ENCODE data around the gene TMEM43. TPM values are rescaled to one million over a fixed set of nuclear protein-coding genes. Genes with fewer than 3 reads are reported as not detected.

TMEM43 gene
- total and polyA plus RNA-seq, 5 donors, result 46.7 to 103 (median 53.7) TPM

- Histone ChIP-seq H3K27ac (ENCODE audit: low read length) (no peak overlapping the region), H3K4me1 (ENCODE audit: control insufficient read depth, insufficient read depth, low read length) (peaks cover 17% of the 10 kb centered on the region), H3K4me3 (ENCODE audit: low read length) (no peak overlapping the region), H3K9me3 (ENCODE audit: control insufficient read depth, low read length) (no peaks in the 10 kb centered on the region), H3K27me3 (ENCODE audit: control insufficient read depth, insufficient read depth) (no peaks in the 10 kb centered on the region)
- intact Hi-C loops (cut with DNase I), result no loop called here
- ATAC-seq, result no peak
- WGBS, result 96% methylated on average over 4 of the region's 4 CpGs
- no peak for DNase-seq
Observed at GRCh38 chr3:14130230-14130629, 5.4 kb downstream of the TMEM43 start.

GRCh38 chr3:14130707-14131106, 5.9 kb downstream of the TMEM43 start:
- DNase-seq (peak in 1 of 3 donors; percentile 41), ATAC-seq (no peak)
- Histone ChIP-seq H3K4me3 (ENCODE audit: low read length) (no peak overlapping the region), H3K27ac (ENCODE audit: low read length) (no peak overlapping the region), H3K27me3 (ENCODE audit: control insufficient read depth, insufficient read depth) (no peaks in the 10 kb centered on the region), H3K4me1 (ENCODE audit: control insufficient read depth, insufficient read depth, low read length) (peaks cover 17% of the 10 kb centered on the region), H3K9me3 (ENCODE audit: control insufficient read depth, low read length) (no peaks in the 10 kb centered on the region)
- intact Hi-C loops (cut with DNase I), result no loop called here
- WGBS, result 98% methylated on average over 12 of the region's 12 CpGs

DNA sequence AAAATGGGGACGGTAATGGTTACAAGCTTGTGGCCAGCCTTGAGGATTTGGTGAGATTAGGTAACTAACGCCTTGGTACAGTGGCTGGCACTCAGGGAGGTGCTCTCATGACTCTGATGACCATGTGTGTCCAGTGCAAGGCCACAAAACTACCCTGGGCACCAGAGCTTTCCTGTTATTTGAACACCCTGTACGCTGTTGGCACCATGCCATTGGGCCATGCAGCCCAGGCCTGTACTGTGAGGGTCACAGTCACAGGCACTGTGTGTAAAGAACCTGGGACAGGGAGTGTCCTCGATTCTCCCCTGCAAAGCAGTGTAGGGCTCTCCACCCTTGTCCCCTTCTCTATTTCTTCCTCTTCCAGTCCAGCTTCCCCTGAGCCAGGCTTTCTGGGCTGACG, 6.3 kb downstream of the TMEM43 start:
- DNase-seq (peak in 1 of 3 donors; percentile 35), ATAC-seq (no peak)
- Histone ChIP-seq H3K9me3 (ENCODE audit: control insufficient read depth, low read length) (no peaks in the 10 kb centered on the region), H3K4me3 (ENCODE audit: low read length) (no peak overlapping the region), H3K27ac (ENCODE audit: low read length) (no peak overlapping the region), H3K4me1 (ENCODE audit: control insufficient read depth, insufficient read depth, low read length) (peaks cover 16% of the 10 kb centered on the region), H3K27me3 (ENCODE audit: control insufficient read depth, insufficient read depth) (no peaks in the 10 kb centered on the region)
- 76% methylated on average over 5 of the region's 5 CpGs for WGBS
- intact Hi-C loops (cut with DNase I), result no loop called here

DNA sequence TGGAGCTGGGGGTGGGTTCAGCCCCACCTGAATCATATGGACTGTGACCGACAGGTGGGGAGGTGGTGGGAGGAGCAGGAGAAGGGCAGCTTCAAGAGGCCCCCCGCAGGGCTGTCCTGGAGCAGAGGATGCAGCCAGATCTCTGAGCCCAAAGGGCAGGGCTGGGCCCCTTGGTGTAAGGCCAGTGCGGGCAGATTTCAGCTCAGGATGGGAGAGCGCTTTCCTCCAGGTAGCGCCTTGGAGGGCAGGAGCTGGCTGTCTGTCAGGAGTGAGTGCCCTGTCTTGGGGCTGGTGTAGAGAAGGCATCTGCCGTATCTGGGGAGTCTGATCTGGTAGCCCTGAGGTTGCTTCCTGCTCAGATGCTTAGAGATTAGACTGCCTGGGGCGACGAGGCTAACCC, 7.3 kb downstream of the TMEM43 start:
- H3K4me3 ChIP-seq (ENCODE audit: low read length), result no peak overlapping the region
- no peaks in the 10 kb centered on the region for H3K9me3 ChIP-seq (ENCODE audit: control insufficient read depth, low read length)
- no peak overlapping the region for H3K27ac ChIP-seq (ENCODE audit: low read length)
- intact Hi-C loops (cut with DNase I), result no loop called here
- H3K4me1 ChIP-seq (ENCODE audit: control insufficient read depth, insufficient read depth, low read length), result peaks cover 12% of the 10 kb centered on the region
- ATAC-seq (no peak), DNase-seq (peak in 1 of 3 donors; percentile 33)
- H3K27me3 ChIP-seq (ENCODE audit: control insufficient read depth, insufficient read depth), result no peaks in the 10 kb centered on the region
- 93% methylated on average over 8 of the region's 8 CpGs for WGBS

GRCh38 chr3:14132689-14133088, 7.8 kb downstream of the TMEM43 start:
- Histone ChIP-seq H3K4me1 (ENCODE audit: control insufficient read depth, insufficient read depth, low read length) (peaks cover 6% of the 10 kb centered on the region), H3K9me3 (ENCODE audit: control insufficient read depth, low read length) (no peaks in the 10 kb centered on the region), H3K4me3 (ENCODE audit: low read length) (no peak overlapping the region), H3K27me3 (ENCODE audit: control insufficient read depth, insufficient read depth) (no peaks in the 10 kb centered on the region), H3K27ac (ENCODE audit: low read length) (no peak overlapping the region)
- no peak for DNase-seq
- ATAC-seq, result no peak
- intact Hi-C loops (cut with DNase I), result no loop called here
- 96% methylated on average over 6 of the region's 6 CpGs for WGBS

DNA sequence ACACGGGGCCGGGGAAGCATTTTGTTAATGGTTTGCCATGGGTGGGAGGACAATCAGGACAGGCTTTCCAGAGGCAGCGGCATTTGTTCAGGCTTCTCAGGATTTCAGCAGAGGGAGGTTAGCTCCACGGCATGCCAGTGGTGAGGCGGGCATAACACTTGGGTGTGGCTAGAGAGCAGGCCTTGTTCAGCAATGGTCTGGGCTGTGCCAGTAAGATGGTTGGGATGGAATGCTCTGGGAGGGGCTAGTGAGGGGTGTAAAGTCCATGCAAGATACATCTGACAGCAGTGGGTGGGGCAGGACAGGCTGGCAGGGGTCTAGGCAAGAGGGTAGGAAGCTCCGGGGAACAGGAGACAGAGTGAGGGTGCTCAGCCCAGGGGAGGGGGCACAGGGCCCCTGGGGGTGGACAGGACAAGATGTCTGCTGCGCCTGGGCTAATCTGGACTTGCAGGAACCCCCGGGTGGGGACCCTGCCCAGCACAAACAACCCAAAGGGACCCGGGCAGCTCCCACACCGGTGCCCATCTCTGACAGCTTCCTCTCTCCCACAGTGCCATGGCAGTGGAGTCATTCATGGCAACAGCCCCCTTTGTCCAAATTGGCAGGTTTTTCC, 8.4 kb downstream of the TMEM43 start:
- no peaks in the 10 kb centered on the region for H3K9me3 ChIP-seq (ENCODE audit: control insufficient read depth, low read length)
- no peaks in the 10 kb centered on the region for H3K27me3 ChIP-seq (ENCODE audit: control insufficient read depth, insufficient read depth)
- peak in 1 of 3 donors; percentile 40 for DNase-seq
- 91% methylated on average over 10 of the region's 10 CpGs for WGBS
- peaks cover 3% of the 10 kb centered on the region for H3K4me1 ChIP-seq (ENCODE audit: control insufficient read depth, insufficient read depth, low read length)
- intact Hi-C loops (cut with DNase I), result no loop called here
- H3K27ac ChIP-seq (ENCODE audit: low read length), result no peak overlapping the region
- ATAC-seq, result no peak
- no peak overlapping the region for H3K4me3 ChIP-seq (ENCODE audit: low read length)

- DNase-seq (no peak), ATAC-seq (no peak)
- Histone ChIP-seq H3K9me3 (ENCODE audit: control insufficient read depth, low read length) (no peaks in the 10 kb centered on the region), H3K4me3 (ENCODE audit: low read length) (no peak overlapping the region), H3K27me3 (ENCODE audit: control insufficient read depth, insufficient read depth) (no peaks in the 10 kb centered on the region), H3K4me1 (ENCODE audit: control insufficient read depth, insufficient read depth, low read length) (peaks cover 3% of the 10 kb centered on the region), H3K27ac (ENCODE audit: low read length) (no peak overlapping the region)
- intact Hi-C loops (cut with DNase I), result no loop called here
- WGBS, result 97% methylated on average over 5 of the region's 5 CpGs
Observed at GRCh38 chr3:14133876-14134275, 9.0 kb downstream of the TMEM43 start.

DNA sequence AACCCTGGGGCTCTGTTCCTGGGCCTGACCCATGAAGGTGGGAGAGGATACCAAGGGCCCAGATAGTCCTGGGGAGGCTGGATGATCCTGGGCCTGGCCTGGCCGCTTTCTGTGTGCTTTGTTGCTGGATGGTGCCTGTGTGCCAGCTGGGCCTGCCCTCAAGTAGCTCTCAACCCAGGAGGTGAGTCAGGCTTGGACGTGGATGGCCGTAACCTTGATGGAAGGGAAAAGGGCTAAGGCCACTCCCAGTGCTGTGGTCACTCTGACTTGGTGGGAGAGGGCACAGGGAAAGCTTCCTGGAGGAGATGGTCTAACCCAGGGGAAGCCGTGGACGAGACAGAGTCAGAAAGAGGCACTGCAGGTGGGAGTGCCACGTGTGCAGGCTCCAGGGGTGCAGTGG, 9.4 kb downstream of the TMEM43 start:
- H3K27ac ChIP-seq (ENCODE audit: low read length), result no peak overlapping the region
- ATAC-seq, result no peak
- intact Hi-C loops (cut with DNase I), result no loop called here

GRCh38 chr3:14135581-14135980, 10.7 kb downstream of the TMEM43 start:
- H3K4me1 ChIP-seq (ENCODE audit: control insufficient read depth, insufficient read depth, low read length), result peaks cover 3% of the 10 kb centered on the region
- intact Hi-C loops (cut with DNase I), result no loop called here
- H3K9me3 ChIP-seq (ENCODE audit: control insufficient read depth, low read length), result no peaks in the 10 kb centered on the region
- ATAC-seq, result no peak
- no peak overlapping the region for H3K27ac ChIP-seq (ENCODE audit: low read length)
- DNase-seq, result peak in 1 of 3 donors; percentile 38
- no peak overlapping the region for H3K4me3 ChIP-seq (ENCODE audit: low read length)
- H3K27me3 ChIP-seq (ENCODE audit: control insufficient read depth, insufficient read depth), result no peaks in the 10 kb centered on the region
- 84% methylated on average over 11 of the region's 11 CpGs for WGBS

More for the DNA sequence above, 9.4 kb downstream of the TMEM43 start:
- peak in 1 of 3 donors; percentile 20 for DNase-seq
- Histone ChIP-seq H3K9me3 (ENCODE audit: control insufficient read depth, low read length) (no peaks in the 10 kb centered on the region), H3K4me1 (ENCODE audit: control insufficient read depth, insufficient read depth, low read length) (peaks cover 3% of the 10 kb centered on the region), H3K4me3 (ENCODE audit: low read length) (no peak overlapping the region), H3K27me3 (ENCODE audit: control insufficient read depth, insufficient read depth) (no peaks in the 10 kb centered on the region)
- WGBS, result 92% methylated on average over 6 of the region's 6 CpGs

DNA sequence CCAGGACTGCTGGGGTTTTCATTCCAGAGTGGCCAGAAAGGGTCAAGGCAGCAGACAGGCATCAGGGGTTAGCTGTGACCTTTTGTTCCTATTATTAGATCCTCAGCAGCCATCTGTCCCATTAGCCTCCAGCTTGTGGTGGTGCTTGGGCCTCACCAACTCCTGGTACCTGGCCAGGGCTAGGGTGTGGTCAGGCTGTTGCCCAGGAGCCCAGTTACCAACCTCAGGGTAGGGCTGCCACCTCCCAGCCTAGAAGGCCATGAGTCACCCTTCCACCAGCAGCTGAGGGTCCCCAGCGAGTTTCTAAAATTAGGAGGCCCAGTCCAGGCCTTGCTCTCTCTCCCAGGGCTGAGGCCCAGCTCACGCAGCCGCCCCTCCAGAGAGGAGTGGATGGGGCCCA, 12.2 kb downstream of the TMEM43 start:
- intact Hi-C loops (cut with DNase I), result no loop called here
- Histone ChIP-seq H3K27ac (ENCODE audit: low read length) (peak overlapping the region; percentile 37), H3K4me1 (ENCODE audit: control insufficient read depth, insufficient read depth, low read length) (peaks cover 3% of the 10 kb centered on the region), H3K4me3 (ENCODE audit: low read length) (no peak overlapping the region), H3K27me3 (ENCODE audit: control insufficient read depth, insufficient read depth) (no peaks in the 10 kb centered on the region), H3K9me3 (ENCODE audit: control insufficient read depth, low read length) (no peaks in the 10 kb centered on the region)
- DNase-seq (peak in 1 of 3 donors; percentile 41), ATAC-seq (peak; percentile 17 to 33)
- WGBS, result 58% methylated on average over 3 of the region's 3 CpGs

- Histone ChIP-seq H3K4me1 (ENCODE audit: control insufficient read depth, insufficient read depth, low read length) (peaks cover 3% of the 10 kb centered on the region), H3K9me3 (ENCODE audit: control insufficient read depth, low read length) (no peaks in the 10 kb centered on the region), H3K27me3 (ENCODE audit: control insufficient read depth, insufficient read depth) (no peaks in the 10 kb centered on the region), H3K4me3 (ENCODE audit: low read length) (no peak overlapping the region), H3K27ac (ENCODE audit: low read length) (peak overlapping the region; percentile 6)
- DNase-seq (peak in 1 of 3 donors; percentile 46), ATAC-seq (no peak)
- intact Hi-C loops (cut with DNase I), result no loop called here
- 48% methylated on average over 3 of the region's 3 CpGs for WGBS
Observed at GRCh38 chr3:14137445-14137844, 12.6 kb downstream of the TMEM43 start.
